ENCODE measurements around the gene GRID1. TPM values are rescaled to one million over a fixed set of nuclear protein-coding genes. Genes with fewer than 3 reads are reported as not detected.

Gene GRID1
- total RNA-seq (not detected), polyA plus RNA-seq (not detected)

- Histone ChIP-seq H3K4me1 (ENCODE audit: control insufficient read depth, insufficient read depth, low read length, poor library complexity, severe bottlenecking) (peaks cover 18% of the 10 kb centered on the region), H3K9me3 (ENCODE audit: control insufficient read depth in 2 of 2, low read length in 2 of 2) (no peaks in the 10 kb centered on the region), H3K27me3 (ENCODE audit: control insufficient read depth, insufficient read depth, low read length) (peaks cover 16% of the 10 kb centered on the region), H3K27ac (ENCODE audit: insufficient read depth, low read length, poor library complexity, severe bottlenecking) (no peak within 1 kb of the TSS), H3K4me3 (ENCODE audit: low read depth, low read length) (no peak within 1 kb of the TSS), H3K36me3 (ENCODE audit: control insufficient read depth, insufficient read depth, low read length) (no peaks in the 10 kb centered on the region)
- no peak for DNase-seq
- ATAC-seq (ENCODE audit: low read depth in 2 of 2) = peak in 1 of 2 donors; percentile 27
- peak within 1 kb of the TSS; percentile 7 to 86 (median 76) for H3K4me3 Mint-ChIP-seq
- H3K27ac Mint-ChIP-seq = no peak within 1 kb of the TSS
- H3K4me1 Mint-ChIP-seq = peaks cover 4 to 19% (median 7%) of the 10 kb centered on the region in 4 donors
- no peaks in the 10 kb centered on the region for H3K9me3 Mint-ChIP-seq
- no peaks in the 10 kb centered on the region for H3K36me3 Mint-ChIP-seq
- peaks cover 53% of the 10 kb centered on the region for H3K27me3 Mint-ChIP-seq
Observed at GRCh38 chr10:86366033-86366901, at the start of gene GRID1. TSS of gene GRID1 (minus strand) at chr10:86366795.

GRCh38 chr10:86415583-86415982 is 49.0 kb upstream of the GRID1 start:
- Mint-ChIP-seq H3K36me3 (peaks cover 3% of the 10 kb centered on the region), H3K9me3 (peaks cover 0 to 1% (median 0%) of the 10 kb centered on the region in 7 donors), H3K4me1 (peaks cover 31 to 74% (median 46%) of the 10 kb centered on the region in 4 donors), H3K4me3 (peak overlapping the region in 1 of 4 donors; percentile 19), H3K27me3 (peaks cover 4% of the 10 kb centered on the region), H3K27ac (peak overlapping the region in 1 of 3 donors; percentile 20)
- Histone ChIP-seq H3K9me3 (ENCODE audit: control insufficient read depth in 2 of 2, low read length in 2 of 2) (no peaks in the 10 kb centered on the region), H3K4me1 (ENCODE audit: control insufficient read depth, insufficient read depth, low read length, poor library complexity, severe bottlenecking) (peaks cover 34% of the 10 kb centered on the region), H3K36me3 (ENCODE audit: control insufficient read depth, insufficient read depth, low read length) (no peaks in the 10 kb centered on the region), H3K27me3 (ENCODE audit: control insufficient read depth, insufficient read depth, low read length) (no peaks in the 10 kb centered on the region), H3K4me3 (ENCODE audit: low read depth, low read length) (no peak overlapping the region), H3K27ac (ENCODE audit: insufficient read depth, low read length, poor library complexity, severe bottlenecking) (no peak overlapping the region)
- ATAC-seq (ENCODE audit: low read depth in 2 of 2) (no peak), DNase-seq (no peak)

GRCh38 chr10:86415116-86415515 is 48.5 kb upstream of the GRID1 start:
- H3K9me3 ChIP-seq (ENCODE audit: control insufficient read depth in 2 of 2, low read length in 2 of 2) = no peaks in the 10 kb centered on the region
- H3K4me1 ChIP-seq (ENCODE audit: control insufficient read depth, insufficient read depth, low read length, poor library complexity, severe bottlenecking) = peaks cover 37% of the 10 kb centered on the region
- H3K27me3 Mint-ChIP-seq = peaks cover 4% of the 10 kb centered on the region
- no peaks in the 10 kb centered on the region for H3K36me3 Mint-ChIP-seq
- H3K4me3 Mint-ChIP-seq = peak overlapping the region in 3 of 4 donors; percentile 4 to 16 (median 13)
- DNase-seq (no peak), ATAC-seq (ENCODE audit: low read depth in 2 of 2) (no peak)
- peaks cover 0 to 1% (median 0%) of the 10 kb centered on the region in 7 donors for H3K9me3 Mint-ChIP-seq
- no peak overlapping the region for H3K4me3 ChIP-seq (ENCODE audit: low read depth, low read length)
- no peak overlapping the region for H3K27ac ChIP-seq (ENCODE audit: insufficient read depth, low read length, poor library complexity, severe bottlenecking)
- H3K27me3 ChIP-seq (ENCODE audit: control insufficient read depth, insufficient read depth, low read length) = no peaks in the 10 kb centered on the region
- H3K27ac Mint-ChIP-seq = peak overlapping the region in 1 of 3 donors; percentile 16
- peaks cover 31 to 75% (median 47%) of the 10 kb centered on the region in 4 donors for H3K4me1 Mint-ChIP-seq
- H3K36me3 ChIP-seq (ENCODE audit: control insufficient read depth, insufficient read depth, low read length) = no peaks in the 10 kb centered on the region

- ATAC-seq (ENCODE audit: low read depth in 2 of 2) (peak; percentile 74 to 80), DNase-seq (peak in 2 of 3 donors; percentile 63 to 78)
- Mint-ChIP-seq H3K27ac (peak overlapping the region in 2 of 3 donors; percentile 88 to 95), H3K36me3 (no peaks in the 10 kb centered on the region), H3K27me3 (peaks cover 4% of the 10 kb centered on the region), H3K4me1 (peaks cover 30 to 66% (median 39%) of the 10 kb centered on the region in 4 donors), H3K9me3 (peaks cover 0 to 1% (median 0%) of the 10 kb centered on the region in 7 donors), H3K4me3 (peak overlapping the region; percentile 58 to 84 (median 78))
- Histone ChIP-seq H3K27ac (ENCODE audit: insufficient read depth, low read length, poor library complexity, severe bottlenecking) (peak overlapping the region; percentile 71), H3K4me3 (ENCODE audit: low read depth, low read length) (peak overlapping the region; percentile 80), H3K4me1 (ENCODE audit: control insufficient read depth, insufficient read depth, low read length, poor library complexity, severe bottlenecking) (peaks cover 37% of the 10 kb centered on the region), H3K36me3 (ENCODE audit: control insufficient read depth, insufficient read depth, low read length) (no peaks in the 10 kb centered on the region), H3K27me3 (ENCODE audit: control insufficient read depth, insufficient read depth, low read length) (no peaks in the 10 kb centered on the region), H3K9me3 (ENCODE audit: control insufficient read depth in 2 of 2, low read length in 2 of 2) (no peaks in the 10 kb centered on the region)
Observed at GRCh38 chr10:86413046-86413728, 46.6 kb upstream of the GRID1 start.

GRCh38 chr10:86411852-86412560 is 45.4 kb upstream of the GRID1 start:
- Histone ChIP-seq H3K36me3 (ENCODE audit: control insufficient read depth, insufficient read depth, low read length) (no peaks in the 10 kb centered on the region), H3K4me1 (ENCODE audit: control insufficient read depth, insufficient read depth, low read length, poor library complexity, severe bottlenecking) (peaks cover 37% of the 10 kb centered on the region), H3K27ac (ENCODE audit: insufficient read depth, low read length, poor library complexity, severe bottlenecking) (peak overlapping the region; percentile 71), H3K4me3 (ENCODE audit: low read depth, low read length) (peak overlapping the region; percentile 80), H3K27me3 (ENCODE audit: control insufficient read depth, insufficient read depth, low read length) (no peaks in the 10 kb centered on the region), H3K9me3 (ENCODE audit: control insufficient read depth in 2 of 2, low read length in 2 of 2) (no peaks in the 10 kb centered on the region)
- Mint-ChIP-seq H3K27ac (peak overlapping the region; percentile 88 to 95 (median 92)), H3K36me3 (no peaks in the 10 kb centered on the region), H3K4me1 (peaks cover 30 to 61% (median 36%) of the 10 kb centered on the region in 4 donors), H3K9me3 (peaks cover 0 to 1% (median 0%) of the 10 kb centered on the region in 7 donors), H3K4me3 (peak overlapping the region; percentile 76 to 86 (median 82)), H3K27me3 (peaks cover 4% of the 10 kb centered on the region)
- DNase-seq (peak in 1 of 3 donors; percentile 11), ATAC-seq (ENCODE audit: low read depth in 2 of 2) (peak in 1 of 2 donors; percentile 10)

GRCh38 chr10:86411281-86411841 is 44.8 kb upstream of the GRID1 start:
- DNase-seq (peak in 2 of 3 donors; percentile 32 to 70), ATAC-seq (ENCODE audit: low read depth in 2 of 2) (peak; percentile 78 to 79)
- H3K27ac Mint-ChIP-seq = peak overlapping the region; percentile 88 to 95 (median 92)
- Histone ChIP-seq H3K4me3 (ENCODE audit: low read depth, low read length) (peak overlapping the region; percentile 72), H3K36me3 (ENCODE audit: control insufficient read depth, insufficient read depth, low read length) (no peaks in the 10 kb centered on the region), H3K27ac (ENCODE audit: insufficient read depth, low read length, poor library complexity, severe bottlenecking) (peak overlapping the region; percentile 71), H3K4me1 (ENCODE audit: control insufficient read depth, insufficient read depth, low read length, poor library complexity, severe bottlenecking) (peaks cover 37% of the 10 kb centered on the region), H3K9me3 (ENCODE audit: control insufficient read depth in 2 of 2, low read length in 2 of 2) (no peaks in the 10 kb centered on the region), H3K27me3 (ENCODE audit: control insufficient read depth, insufficient read depth, low read length) (no peaks in the 10 kb centered on the region)
- H3K36me3 Mint-ChIP-seq = no peaks in the 10 kb centered on the region
- peaks cover 30 to 60% (median 36%) of the 10 kb centered on the region in 4 donors for H3K4me1 Mint-ChIP-seq
- H3K4me3 Mint-ChIP-seq = peak overlapping the region; percentile 74 to 86 (median 82)
- peaks cover 4% of the 10 kb centered on the region for H3K27me3 Mint-ChIP-seq
- peaks cover 0 to 1% (median 0%) of the 10 kb centered on the region in 7 donors for H3K9me3 Mint-ChIP-seq

Data from CD4-positive, CD25-positive, alpha-beta regulatory T cell (primary cell).